ENCODE results near the gene IHH.

The IHH gene

DNA sequence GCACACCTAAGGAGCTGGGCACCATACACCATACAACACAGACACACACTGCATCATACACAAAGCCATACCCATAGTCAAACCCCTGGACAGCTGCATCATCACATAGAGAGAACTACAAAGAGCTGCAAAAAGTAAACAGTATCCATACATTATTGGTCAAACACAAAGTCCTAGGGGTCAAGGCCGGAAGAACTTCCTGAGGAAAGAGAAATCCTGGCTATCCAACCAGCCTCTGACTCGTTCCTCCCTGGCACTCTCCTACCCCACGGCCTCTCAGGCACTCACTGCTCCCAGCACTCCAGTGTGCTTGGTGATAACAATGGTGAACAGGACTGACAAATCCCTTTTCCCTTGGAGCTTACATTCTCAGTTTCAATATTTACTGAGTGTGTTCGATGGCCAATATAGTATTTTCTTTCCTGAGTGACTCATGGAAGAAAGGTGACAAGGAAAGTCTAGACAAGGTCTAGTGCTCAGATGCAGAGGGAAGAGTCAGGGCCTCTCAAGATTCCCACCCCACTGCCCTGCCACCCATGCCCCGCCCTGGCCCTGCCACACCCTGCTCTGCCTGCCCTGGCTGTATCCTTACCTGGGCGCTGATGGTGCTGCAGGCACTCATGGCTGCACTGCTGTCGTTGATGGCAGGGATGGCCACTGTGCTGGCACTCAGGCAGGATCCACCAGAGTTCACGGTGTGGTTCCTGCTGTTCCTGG is 22.8 kb downstream of the IHH start:
- DNase-seq = no peak

DNA sequence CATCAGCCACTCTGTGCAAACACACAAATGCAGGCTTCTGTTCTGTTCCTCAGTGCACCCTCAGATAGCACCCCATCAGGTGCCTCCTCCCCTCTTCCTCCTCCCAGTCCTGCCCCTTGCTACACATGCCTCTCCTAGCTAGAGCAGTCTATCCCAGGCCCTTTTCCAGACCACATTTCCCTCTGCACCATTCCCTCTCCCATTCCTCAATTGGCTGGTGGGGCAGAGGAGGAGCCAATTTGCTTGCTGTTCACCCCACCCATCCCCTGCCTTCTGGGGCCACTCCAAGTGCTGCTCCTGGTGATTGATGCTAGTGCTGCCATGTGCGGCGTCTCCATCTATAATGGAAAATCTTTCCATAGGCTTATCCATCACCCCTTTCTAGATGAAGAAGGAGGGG is 24.8 kb downstream of the IHH start:
- DNase-seq = no peak

DNA sequence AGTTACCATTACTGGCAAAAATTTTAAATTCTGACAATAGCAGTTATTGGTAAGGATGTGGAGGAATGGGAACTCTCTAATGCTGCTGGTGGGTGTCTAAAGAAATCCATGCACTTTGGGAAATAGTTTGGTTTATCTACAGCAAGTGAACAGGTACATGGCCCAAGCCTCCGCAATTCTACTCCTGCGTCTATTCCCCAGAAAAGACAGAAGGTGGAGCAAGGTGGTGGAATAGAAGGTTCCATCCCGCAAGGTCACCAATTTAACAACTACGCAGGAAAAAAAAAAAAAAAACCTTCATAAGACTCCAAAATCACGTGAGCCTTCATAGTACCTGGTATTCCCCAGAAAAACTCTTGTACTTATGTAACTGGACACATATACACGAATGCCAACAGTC is 25.9 kb downstream of the IHH start:
- no peak for DNase-seq

GRCh38 chr2:219032051-219032745 is 28.5 kb downstream of the IHH start:
- DNase-seq = no peak

DNA sequence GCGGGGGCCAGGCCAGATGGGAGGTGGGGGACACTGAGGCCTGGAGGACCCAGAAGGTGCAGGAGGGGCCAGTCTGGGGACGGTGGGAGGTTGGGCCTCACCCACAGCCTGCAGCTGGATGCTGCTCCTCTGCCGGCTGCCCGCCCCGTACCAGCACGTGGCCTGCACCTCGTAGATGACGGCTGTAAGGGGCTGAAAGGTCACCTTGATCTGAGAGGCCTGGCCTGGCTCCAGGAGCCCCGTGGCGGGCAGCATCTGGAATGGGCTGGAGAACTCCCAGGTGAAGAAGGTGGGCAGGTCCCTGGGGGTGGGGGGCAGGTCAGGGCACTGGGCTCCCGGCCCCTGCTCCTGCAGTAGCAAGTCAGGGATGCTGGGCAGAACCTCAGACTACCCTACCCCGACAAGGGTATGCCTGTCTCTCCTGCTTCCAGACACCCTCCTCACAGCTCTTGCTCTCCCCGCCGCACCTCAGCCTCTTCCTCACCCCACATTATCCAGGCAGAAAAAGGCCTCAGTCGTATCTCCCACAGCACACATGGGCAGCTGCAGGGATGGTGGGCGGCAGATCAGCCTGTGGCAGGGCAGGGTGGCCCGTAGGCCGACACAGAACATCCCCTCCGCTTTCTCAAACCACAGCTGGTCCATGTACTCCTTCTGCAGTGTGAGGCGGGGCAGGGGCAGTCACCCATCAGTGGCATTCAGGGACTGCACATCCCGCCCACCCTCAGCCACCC is 29.5 kb downstream of the IHH start:
- DNase-seq = no peak

DNA sequence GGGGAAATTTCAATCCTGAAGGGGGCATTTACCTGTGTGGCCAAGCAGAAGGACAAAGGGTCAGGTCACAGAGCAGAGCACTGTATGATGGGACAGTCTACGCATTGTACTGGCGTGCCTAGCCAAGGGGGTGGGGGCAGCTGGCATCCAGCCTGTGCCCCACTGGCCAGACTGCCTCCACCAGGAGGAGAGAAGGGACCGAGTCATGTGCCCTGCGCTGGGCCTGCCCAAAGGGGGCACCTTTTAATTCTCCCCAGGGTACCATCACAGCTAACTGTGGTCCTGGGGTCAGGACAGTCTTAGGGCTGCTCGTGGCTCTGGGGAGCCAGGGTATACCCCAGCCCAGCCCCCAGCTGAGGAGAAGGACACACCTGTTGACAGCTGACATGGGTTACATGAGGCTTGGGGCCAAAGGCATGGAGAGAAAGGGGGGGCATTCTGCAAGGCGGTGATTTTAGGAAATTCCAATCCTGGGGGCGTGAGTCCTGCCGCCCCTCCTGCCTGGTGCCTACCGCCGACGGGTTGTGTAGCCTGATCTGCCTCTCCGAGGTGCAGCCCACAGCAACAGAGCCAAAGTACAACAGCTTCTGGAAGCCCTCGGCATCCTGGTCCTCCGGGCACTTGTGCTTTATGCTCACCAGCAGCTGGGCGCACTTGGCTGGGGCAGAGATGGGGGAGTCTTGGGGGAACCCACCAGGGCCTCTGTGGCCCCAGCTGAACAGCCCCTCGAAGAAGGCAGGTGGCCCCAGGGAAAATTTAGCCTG is 30.4 kb downstream of the IHH start:
- no peak for DNase-seq

GRCh38 chr2:219029829-219030165 is 30.9 kb downstream of the IHH start:
- peak; percentile 82 for DNase-seq

DNA sequence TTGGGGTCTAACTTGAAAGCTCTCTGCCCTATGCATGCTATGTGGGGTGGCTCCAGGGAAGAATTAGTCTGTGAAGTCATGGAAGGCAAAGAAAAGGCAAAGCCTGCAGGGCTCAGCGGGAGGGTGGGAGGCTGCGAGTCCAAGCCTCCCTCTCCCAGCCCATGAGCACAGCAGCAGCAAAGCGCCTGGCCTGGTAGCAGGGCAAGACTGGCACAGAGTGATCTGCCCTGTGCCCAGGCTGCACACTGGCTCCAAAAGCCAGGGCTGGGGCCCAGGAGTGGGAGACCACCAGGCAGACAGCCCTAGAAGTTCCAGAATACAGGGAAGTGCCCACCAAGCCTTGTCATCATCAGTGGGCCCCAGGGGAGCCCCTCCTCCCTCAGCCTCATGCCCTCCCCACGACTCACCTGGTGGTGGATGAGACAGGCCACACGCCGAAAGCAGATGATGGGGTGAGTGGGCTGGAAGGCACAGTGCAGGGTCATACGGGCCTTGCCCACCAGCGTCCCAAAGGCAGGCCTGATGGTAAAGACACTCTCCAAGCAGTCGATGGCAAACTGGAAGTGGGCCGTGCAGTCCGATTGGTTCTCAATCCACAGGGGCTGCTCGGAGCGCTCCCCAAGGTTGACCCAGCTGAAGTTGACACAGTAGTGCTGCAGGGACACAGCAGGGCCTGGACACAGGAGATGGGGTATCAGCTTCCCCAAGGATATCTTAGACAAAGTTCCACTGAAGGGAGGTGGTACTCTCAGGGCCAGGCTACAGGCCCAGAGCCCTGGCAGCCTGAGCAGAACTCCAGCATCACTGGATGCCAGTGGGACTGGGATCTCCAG is 31.5 kb downstream of the IHH start:
- DNase-seq = no peak

DNA sequence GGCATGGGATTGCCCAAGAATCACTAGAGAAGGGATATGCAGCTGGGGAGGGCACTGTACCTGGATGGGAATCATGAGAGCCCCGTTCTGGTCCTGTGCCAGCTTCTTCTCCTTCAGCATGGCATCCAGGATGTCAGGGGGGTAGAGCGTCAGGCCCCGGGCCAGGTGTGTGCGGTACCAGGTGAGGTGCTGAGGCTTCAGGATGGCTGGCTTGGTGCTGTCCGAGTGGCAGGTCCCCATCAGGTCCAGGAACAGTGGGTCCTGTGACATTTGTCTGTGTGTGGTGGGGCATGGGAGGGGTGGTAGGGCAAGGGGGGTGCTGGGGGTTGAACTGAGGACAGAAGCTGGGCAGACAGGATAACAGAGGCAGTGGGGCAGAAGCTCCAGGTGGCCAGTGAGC is 32.6 kb downstream of the IHH start:
- DNase-seq = no peak

DNA sequence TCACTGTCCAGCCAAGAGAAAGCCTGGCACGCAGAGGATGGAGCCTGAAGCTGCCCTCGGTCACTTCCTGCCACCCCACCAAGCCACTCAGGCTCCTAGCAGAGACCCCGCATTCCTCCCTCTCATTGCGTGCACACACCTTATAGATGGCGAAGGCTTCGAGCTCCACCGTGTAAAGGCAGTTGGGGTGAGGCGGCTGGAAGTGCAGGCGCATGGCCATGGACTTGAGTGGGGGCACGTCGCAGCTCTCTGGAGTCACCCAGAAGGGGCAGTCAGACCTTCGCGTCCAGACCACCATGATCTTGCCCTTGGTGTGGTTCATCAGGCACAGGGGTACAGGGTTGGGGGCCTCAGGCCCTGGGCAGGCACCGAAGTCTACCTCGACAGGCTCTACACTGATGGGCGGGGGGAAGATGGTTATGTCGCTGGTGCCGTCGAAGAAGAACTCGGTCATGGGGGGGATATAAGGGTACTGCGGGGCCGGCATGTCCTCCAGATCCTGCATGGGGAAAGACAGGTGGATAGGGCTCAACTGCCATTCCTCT is 33.1 kb downstream of the IHH start:
- DNase-seq = no peak

GRCh38 chr2:219026946-219027345 is 33.8 kb downstream of the IHH start:
- DNase-seq = no peak

DNA sequence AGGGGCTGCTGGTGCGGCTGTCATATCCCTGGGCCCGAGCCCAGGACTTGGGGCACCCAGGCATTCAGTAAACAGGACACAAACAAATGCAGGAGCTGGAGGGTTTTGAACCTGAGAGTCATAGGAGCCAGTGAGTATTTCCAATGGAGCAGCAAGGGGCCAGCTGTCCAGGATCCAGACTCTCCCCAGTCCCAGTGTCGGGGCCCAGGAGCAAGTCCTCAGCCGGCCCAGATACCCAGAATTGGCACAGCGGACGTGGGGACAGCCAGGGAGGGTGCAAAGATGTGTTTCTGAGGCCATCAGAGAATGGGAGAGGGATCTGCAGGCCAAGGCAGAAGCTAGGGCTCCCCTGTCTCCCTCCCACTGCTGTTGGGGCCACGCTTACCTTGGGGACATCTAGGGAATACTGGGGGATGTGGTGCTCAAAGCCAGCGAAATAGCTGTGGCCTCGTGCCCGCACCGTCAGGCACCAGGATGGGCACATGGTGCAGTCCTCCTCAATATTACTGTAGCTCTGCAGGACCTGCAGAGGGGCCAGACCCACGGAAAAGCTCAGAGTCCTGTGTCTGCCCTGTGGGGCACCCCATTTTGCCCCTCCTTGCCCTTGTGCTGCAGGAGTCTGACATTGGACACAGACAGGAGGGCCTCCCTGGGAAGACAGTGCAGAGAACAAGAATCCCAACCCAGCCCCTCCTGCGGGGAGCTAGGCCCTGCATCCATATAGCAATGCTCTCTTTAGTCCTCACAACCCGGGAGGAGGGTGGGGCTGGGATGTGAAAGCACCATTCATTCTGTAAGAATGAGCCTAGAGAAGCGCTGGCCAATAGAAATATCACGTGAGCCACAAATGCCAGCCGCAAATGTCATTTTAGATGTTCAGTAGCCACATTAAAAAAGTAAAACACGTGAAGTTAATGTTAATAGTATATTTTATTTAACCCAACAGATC is 34.8 kb downstream of the IHH start:
- no peak for DNase-seq

DNA sequence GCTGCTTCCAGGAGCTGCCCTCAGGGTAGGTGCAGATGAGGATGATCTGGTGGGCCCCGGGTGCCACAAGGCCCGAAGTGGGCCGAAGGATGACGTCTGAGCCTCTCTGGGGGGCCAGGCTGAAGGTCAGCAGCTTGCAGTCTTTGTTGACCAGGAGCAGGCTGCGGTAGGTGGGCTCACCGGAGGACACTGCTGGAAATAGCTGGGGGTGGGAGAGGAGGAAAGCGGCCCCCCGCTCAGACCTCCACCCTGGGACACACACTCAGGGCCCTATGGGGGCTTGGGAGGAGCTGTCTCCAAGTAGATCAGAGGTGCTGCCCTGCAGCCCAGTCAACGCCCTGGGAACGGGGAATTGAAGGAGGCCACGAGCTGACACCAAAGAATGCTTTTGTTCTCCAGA is 36.7 kb downstream of the IHH start:
- DNase-seq = no peak

DNA sequence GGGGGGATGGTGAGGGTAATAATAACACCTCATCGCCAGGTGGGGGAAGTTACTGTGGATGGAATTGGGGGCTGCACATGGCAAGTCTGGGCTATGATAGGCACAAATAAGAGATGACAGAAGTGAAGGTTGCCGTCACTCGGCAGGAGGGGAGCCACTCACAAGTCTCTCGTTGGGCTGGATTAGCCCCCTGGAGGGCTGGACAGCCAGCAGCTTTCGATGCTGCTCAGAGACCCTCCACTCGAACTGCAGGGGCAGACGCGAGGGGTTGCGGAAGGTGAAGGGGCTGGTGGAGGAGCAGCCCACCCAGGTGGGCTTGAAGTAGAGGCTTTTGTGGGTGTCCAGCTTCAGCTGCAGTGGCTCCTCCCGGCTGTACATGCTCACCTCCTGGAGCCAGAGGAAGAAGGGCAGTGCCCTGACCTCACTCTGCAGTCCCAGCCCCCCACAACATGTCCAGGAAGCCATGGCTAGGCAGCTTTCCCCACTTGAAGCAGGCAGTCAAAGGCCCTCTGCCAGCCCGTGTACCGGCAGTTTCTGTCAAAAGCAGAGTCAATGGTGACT is 37.6 kb downstream of the IHH start:
- DNase-seq = no peak

GRCh38 chr2:219022616-219023015 is 38.1 kb downstream of the IHH start:
- no peak for DNase-seq

- no peak for DNase-seq
These were observed 38.7 kb downstream of the IHH start for GRCh38 chr2:219022041-219022440.

- DNase-seq = no peak
These were observed 39.1 kb downstream of the IHH start for GRCh38 chr2:219021591-219021990.

GRCh38 chr2:219020604-219021365 is 39.9 kb downstream of the IHH start:
- no peak for DNase-seq

- no peak for DNase-seq
These were observed 41.3 kb downstream of the IHH start for GRCh38 chr2:219019436-219019835.

GRCh38 chr2:219018726-219019125 is 42.0 kb downstream of the IHH start:
- DNase-seq = no peak

All from NCI-H510A treated with DMSO at 0.1 percent for 48 hours (cell line).